NT2/D1 (cell line): ENCODE data around the gene CEBPE.

Experiments used
- DNase-seq: peaks from one replicate; pipeline ENCODE4 v3.0.0-alpha.2; 2011; ENCODE audit warnings: low read depth, low spot score
- H3K27me3 ChIP-seq: 2 replicates; pipeline ENCODE4 v1.6.0; 2011; ENCODE audit warnings: mild to moderate bottlenecking; ENCODE audit not compliant: insufficient read length, insufficient read depth
- H3K36me3 ChIP-seq: 2 replicates; pipeline ENCODE4 v1.6.1; 2011; ENCODE audit warnings: mild to moderate bottlenecking, low read length, mixed read lengths; ENCODE audit not compliant: insufficient read depth, insufficient read length
- H3K4me1 ChIP-seq: 2 replicates; pipeline ENCODE4 v1.5.1; 2011; ENCODE audit not compliant: insufficient read depth, insufficient read length
- H3K4me3 ChIP-seq: 2 replicates; pipeline ENCODE4 v1.5.1; 2011; ENCODE audit warnings: low read depth; ENCODE audit not compliant: insufficient read length
- H3K9ac ChIP-seq: 2 replicates; pipeline ENCODE4 v1.6.0; 2011; ENCODE audit warnings: low read depth; ENCODE audit not compliant: insufficient read length
- H3K9me3 ChIP-seq: 2 replicates; pipeline ENCODE4 v1.5.1; 2011; ENCODE audit warnings: mild to moderate bottlenecking, low read length; ENCODE audit not compliant: insufficient read depth
- SUZ12 ChIP-seq: IDR thresholded peaks from 2 replicates; pipeline ENCODE4 v1.6.1; 2011; ENCODE audit not compliant: insufficient read length, insufficient read depth; ENCODE audit errors: extremely low read depth
- YY1 ChIP-seq: IDR thresholded peaks from 2 replicates; pipeline ENCODE4 v1.6.1; 2011; ENCODE audit not compliant: insufficient read length, insufficient read depth
- ZNF274 ChIP-seq: IDR thresholded peaks from 2 replicates; pipeline ENCODE4 v1.6.1; 2011; ENCODE audit warnings: mild to moderate bottlenecking, low read depth, low read length

Gene CEBPE

DNA sequence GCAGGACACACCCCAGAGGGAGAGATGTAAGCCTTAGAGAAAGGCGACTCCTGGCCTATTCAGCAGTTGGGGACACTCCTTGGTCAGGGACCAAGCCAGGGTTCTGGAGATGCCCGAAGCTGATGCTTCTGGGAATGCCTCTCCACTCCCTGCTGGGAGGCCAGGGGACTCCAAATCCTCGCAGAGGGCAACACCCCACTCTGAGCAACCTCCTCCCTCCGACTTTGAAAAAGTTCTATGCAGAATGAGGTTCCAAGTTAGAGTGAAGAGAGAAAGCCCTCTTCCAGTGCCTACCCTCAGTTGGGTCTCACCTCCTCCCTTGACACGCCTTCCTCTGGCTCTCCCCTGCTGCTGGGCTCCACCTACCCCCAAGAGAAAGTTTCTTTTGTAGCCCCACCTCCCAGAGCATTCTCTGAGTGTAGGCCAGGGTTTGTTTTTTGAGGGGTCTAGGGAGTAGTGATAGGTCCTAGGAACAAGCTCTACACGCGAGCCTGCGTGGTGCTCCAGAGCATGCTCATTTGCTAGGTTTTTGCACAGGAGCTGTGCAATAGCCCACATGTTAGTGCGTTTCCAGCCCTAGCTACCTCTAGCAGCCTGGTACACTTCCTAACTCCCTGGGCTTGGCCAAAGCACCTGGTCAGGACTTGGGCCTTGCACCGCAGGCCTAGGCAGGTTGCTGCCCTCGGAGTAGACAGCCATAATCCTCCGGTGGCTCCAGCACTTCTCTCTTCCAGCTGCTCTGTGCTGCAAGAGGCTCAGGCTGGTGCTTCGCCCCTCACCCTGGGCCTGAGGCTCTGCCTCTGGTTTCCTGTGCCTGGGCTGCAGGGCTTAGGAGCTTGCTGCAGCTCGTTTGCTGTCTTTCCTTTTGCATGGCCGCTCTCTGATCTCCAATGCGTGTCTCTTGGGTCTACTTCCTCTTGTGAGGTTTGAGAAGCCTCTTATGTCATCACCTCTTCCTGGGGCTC lies 590 bp upstream of the CEBPE start:
- no peaks in the 10 kb centered on the region for H3K36me3 ChIP-seq
- TF ChIP-seq YY1 = no peak
- TF ChIP-seq ZNF274 = no peak
- TF ChIP-seq SUZ12 = no peak
- no peaks in the 10 kb centered on the region for H3K9me3 ChIP-seq
- no peak overlapping the region for H3K9ac ChIP-seq
- no peaks in the 10 kb centered on the region for H3K27me3 ChIP-seq
- H3K4me1 ChIP-seq = peaks cover 20% of the 10 kb centered on the region
- DNase-seq = no peak
- no peak overlapping the region for H3K4me3 ChIP-seq

GRCh38 chr14:23117371-23118020 lies 1.6 kb downstream of the CEBPE start:
- H3K9me3 ChIP-seq = no peaks in the 10 kb centered on the region
- TF ChIP-seq YY1 = no peak
- no peaks in the 10 kb centered on the region for H3K27me3 ChIP-seq
- H3K4me1 ChIP-seq = peaks cover 23% of the 10 kb centered on the region
- no peak overlapping the region for H3K4me3 ChIP-seq
- H3K36me3 ChIP-seq = no peaks in the 10 kb centered on the region
- H3K9ac ChIP-seq = no peak overlapping the region
- no peak for DNase-seq

GRCh38 chr14:23115918-23116317 lies 3.1 kb downstream of the CEBPE start:
- Histone ChIP-seq H3K9me3 (no peaks in the 10 kb centered on the region), H3K4me1 (peaks cover 17% of the 10 kb centered on the region), H3K4me3 (no peak overlapping the region), H3K9ac (no peak overlapping the region), H3K36me3 (no peaks in the 10 kb centered on the region), H3K27me3 (peaks cover 3% of the 10 kb centered on the region)
- TF ChIP-seq SUZ12 (no peak), YY1 (no peak), ZNF274 (no peak)
- no peak for DNase-seq

GRCh38 chr14:23115039-23115731 lies 3.9 kb downstream of the CEBPE start:
- no peak for DNase-seq
- peaks cover 17% of the 10 kb centered on the region for H3K4me1 ChIP-seq
- H3K9ac ChIP-seq = no peak overlapping the region
- no peaks in the 10 kb centered on the region for H3K36me3 ChIP-seq
- TF ChIP-seq YY1 = no peak
- TF ChIP-seq ZNF274 = no peak
- TF ChIP-seq SUZ12 = no peak
- H3K9me3 ChIP-seq = no peaks in the 10 kb centered on the region
- no peak overlapping the region for H3K4me3 ChIP-seq
- peaks cover 6% of the 10 kb centered on the region for H3K27me3 ChIP-seq

DNA sequence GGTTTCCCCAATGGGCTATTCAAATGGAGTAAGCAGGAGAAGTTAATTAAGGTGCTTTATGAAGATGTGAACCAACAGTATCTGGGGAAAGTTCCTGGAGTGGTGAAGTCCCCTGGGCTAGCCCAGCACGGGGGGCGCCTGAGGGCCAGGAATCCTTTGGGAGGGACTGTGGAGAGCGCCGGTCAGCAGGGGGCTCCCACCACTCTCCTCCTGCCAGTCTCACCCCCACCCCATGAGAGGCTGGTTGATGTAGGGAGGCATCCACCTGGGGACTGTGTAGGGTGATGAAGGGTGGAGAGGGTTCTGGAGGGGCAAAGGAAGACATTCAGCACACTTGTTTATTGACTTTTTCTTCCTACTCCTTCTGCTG lies 4.4 kb downstream of the CEBPE start:
- DNase-seq = no peak
- no peaks in the 10 kb centered on the region for H3K36me3 ChIP-seq
- no peak overlapping the region for H3K9ac ChIP-seq
- no peak overlapping the region for H3K4me3 ChIP-seq
- H3K27me3 ChIP-seq = peaks cover 6% of the 10 kb centered on the region
- no peaks in the 10 kb centered on the region for H3K9me3 ChIP-seq
- peaks cover 13% of the 10 kb centered on the region for H3K4me1 ChIP-seq
- TF ChIP-seq YY1 = no peak

DNA sequence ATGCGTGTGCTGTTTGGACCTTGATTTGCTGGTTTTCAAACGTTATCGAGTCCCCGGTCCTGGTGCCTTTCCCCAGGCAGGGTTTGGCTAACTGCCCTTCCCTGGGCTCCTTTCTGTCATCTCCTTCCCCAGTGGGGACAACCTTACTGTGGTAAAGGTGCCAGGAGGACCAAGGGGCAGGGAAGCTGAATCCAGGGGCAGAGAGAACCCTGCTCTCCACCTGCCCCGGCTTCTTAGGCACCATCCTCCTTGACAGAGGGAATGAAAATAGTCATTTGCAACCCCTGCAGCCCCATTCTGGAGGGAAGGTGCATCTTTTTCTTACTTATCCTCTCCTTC lies 5.0 kb downstream of the CEBPE start:
- H3K4me3 ChIP-seq = no peak overlapping the region
- H3K9me3 ChIP-seq = 0 out of 2 replicates have a peak, but pooled peaks cover under 1% of the 10 kb centered on the region
- peaks cover 9% of the 10 kb centered on the region for H3K4me1 ChIP-seq
- DNase-seq = no peak
- no peak overlapping the region for H3K9ac ChIP-seq
- TF ChIP-seq YY1 = no peak
- no peak for TF ChIP-seq SUZ12
- no peak for TF ChIP-seq ZNF274
- no peaks in the 10 kb centered on the region for H3K36me3 ChIP-seq
- peaks cover 6% of the 10 kb centered on the region for H3K27me3 ChIP-seq

DNA sequence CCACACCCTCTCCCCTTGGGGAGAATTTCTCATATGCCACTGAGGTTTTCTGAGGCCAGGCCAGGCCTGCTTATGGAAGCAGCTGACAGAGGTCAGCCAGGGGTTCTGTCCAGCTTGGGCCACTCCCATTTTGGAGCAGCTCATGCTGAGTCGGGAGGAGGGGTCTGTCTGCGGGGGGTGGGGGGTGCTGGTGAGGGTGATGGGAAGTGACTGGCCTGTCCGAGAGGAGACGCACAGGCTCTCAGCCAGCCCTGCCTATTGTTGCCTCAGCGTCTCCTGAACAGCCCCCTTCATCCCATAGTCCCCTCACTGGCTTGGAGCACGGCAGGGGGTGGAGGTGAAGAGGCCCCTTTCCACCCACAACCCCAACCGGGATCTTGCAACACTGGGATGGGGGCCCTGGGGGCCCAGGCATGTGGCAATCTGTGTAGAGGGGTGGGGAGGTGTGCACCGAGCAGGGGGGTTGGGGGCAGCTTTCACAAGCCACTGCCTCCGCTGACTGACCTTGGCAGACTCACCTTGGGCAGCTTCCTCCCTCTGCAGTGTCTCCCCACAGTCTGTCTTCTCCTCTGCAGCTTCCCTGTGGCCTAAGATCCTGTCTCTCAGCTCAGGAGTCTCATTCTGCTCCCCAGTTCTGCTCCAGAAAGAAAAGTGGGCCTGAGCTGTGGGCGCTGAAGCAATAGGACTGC lies 5.5 kb downstream of the CEBPE start:
- TF ChIP-seq ZNF274 = no peak
- TF ChIP-seq SUZ12 = no peak
- no peak for TF ChIP-seq YY1
- DNase-seq = no peak
- Histone ChIP-seq H3K9ac (no peak overlapping the region), H3K9me3 (peaks cover 5% of the 10 kb centered on the region; the same call in 1 of the 2 replicates), H3K36me3 (no peaks in the 10 kb centered on the region), H3K27me3 (peaks cover 6% of the 10 kb centered on the region), H3K4me1 (peaks cover 9% of the 10 kb centered on the region), H3K4me3 (no peak overlapping the region)
